ENCODE measurements around the gene B4GALT6. TPM values are rescaled to one million over a fixed set of nuclear protein-coding genes. Genes with fewer than 3 reads are reported as not detected.

The B4GALT6 gene
- total and polyA plus RNA-seq, 2 of the 8 experiments (the other 6 are each of a cell fraction or from before 2014, with no cell fraction given), result 6.3 to 41.5 TPM

DNA sequence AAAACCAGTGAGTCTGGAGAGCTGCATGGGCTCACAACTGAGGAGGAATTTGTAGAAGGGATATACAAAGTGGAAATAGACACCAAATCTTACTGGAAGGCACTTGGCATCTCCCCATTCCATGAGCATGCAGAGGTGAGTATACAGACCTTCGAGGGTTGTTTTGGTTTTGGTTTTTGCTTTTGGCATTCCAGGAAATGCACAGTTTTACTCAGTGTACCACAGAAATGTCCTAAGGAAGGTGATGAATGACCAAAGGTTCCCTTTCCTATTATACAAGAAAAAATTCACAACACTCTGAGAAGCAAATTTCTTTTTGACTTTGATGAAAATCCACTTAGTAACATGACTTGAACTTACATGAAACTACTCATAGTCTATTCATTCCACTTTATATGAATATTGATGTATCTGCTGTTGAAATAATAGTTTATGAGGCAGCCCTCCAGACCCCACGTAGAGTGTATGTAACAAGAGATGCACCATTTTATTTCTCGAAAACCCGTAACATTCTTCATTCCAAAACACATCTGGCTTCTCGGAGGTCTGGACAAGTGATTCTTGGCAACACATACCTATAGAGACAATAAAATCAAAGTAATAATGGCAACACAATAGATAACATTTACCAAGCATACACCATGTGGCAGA is 89.1 kb downstream of the B4GALT6 start (continued):
- TF ChIP-seq RBBP5 (IDR thresholded peaks at IDR 0.05; ENCODE audit: borderline replicate concordance, low read depth, low read length), result no peak
- no peak for TF ChIP-seq KDM4A (IDR thresholded peaks at IDR 0.05; ENCODE audit: low read depth, low read length, severe bottlenecking)
- no peak for TF ChIP-seq SAP30 (IDR thresholded peaks at IDR 0.05; ENCODE audit: insufficient read depth, insufficient replicate concordance, low read length)
- no peak for TF ChIP-seq SRF (IDR thresholded peaks at IDR 0.05; ENCODE audit: low read depth, low read length)
- no peak for TF ChIP-seq CHD1 (IDR thresholded peaks at IDR 0.05; ENCODE audit: low read depth, low read length)
- no peak for TF ChIP-seq JUN (IDR thresholded peaks at IDR 0.05; ENCODE audit: low read depth, low read length)

All from H1 (cell line).